Tracheal epithelial cell (primary cell): ENCODE results near the gene MTG1. TPM values are rescaled to one million over a fixed set of nuclear protein-coding genes. Genes with fewer than 3 reads are reported as not detected.

Experiments used
- total RNA-seq: library from RNA; depleted of rRNA; stranded (reverse); fragments of >200 nt; gene quantifications from 2 replicates; pipeline ENCODE4 v1.2.1, GENCODE V29; 2014

The MTG1 gene
- 17.9 and 25.8 TPM in 2 replicates for total RNA-seq

GRCh38 chr10:133394064-133394663 is at the start of gene MTG1:
TSS of gene MTG1 (plus strand) at chr10:133394157. CDS start at chr10:133394221, 64 bp downstream.

GRCh38 chr10:133357285-133358161 is 36.4 kb upstream of the MTG1 start, which contains the start of gene FUOM:
TSS of gene FUOM (minus strand) at chr10:133358019. CDS start at chr10:133358007, 12 bp downstream.

GRCh38 chr10:133373174-133374090 is 20.5 kb upstream of the MTG1 start, which contains the start of gene ECHS1:
TSS of gene ECHS1 (minus strand) at chr10:133373354. CDS start at chr10:133373333, 21 bp downstream.

GRCh38 chr10:133379152-133379800 is 14.7 kb upstream of the MTG1 start, which contains the start of gene PAOX:
TSS of gene PAOX (plus strand) at chr10:133379262. CDS start at chr10:133379317, 55 bp downstream.

GRCh38 chr10:133424601-133425000 is 30.6 kb downstream of the MTG1 start, which contains the start of gene SPRN:
TSS of gene SPRN (minus strand) at chr10:133424625. CDS start at chr10:133423681, 944 bp downstream.

GRCh38 chr10:133453516-133454203 is 59.7 kb downstream of the MTG1 start, which contains the start of gene SCART1:
TSS of gene SCART1 (plus strand) at chr10:133453945. CDS start at chr10:133453998, 53 bp downstream.

Other genes with a start within 250 kb of the MTG1 start
- under 0.01 and 0.21 TPM in 2 replicates for gene KNDC1, start 233.9 kb upstream of the MTG1 start, total RNA-seq
- not detected in 2 replicates for gene UTF1, start 163.9 kb upstream of the MTG1 start, total RNA-seq
- not detected in 2 replicates for gene VENTX, start 156.3 kb upstream of the MTG1 start, total RNA-seq
- 17.5 and 147 TPM in 2 replicates for gene ADAM8, start 117.3 kb upstream of the MTG1 start, total RNA-seq
- gene TUBGCP2, start 85.3 kb upstream of the MTG1 start, total RNA-seq: 50.1 and 55.9 TPM in 2 replicates
- 19.5 and 24.1 TPM in 2 replicates for gene ZNF511, start 85.2 kb upstream of the MTG1 start, total RNA-seq
- not detected in 2 replicates for gene CALY, start 57.3 kb upstream of the MTG1 start, total RNA-seq
- gene PRAP1, start 46.8 kb upstream of the MTG1 start, total RNA-seq: not detected in 2 replicates
- 9.4 and 28.2 TPM in 2 replicates for gene FUOM, start 36.1 kb upstream of the MTG1 start, total RNA-seq
- gene ECHS1, start 20.8 kb upstream of the MTG1 start, total RNA-seq: 64.6 and 75.9 TPM in 2 replicates
- 4.0 and 21.0 TPM in 2 replicates for gene PAOX, start 14.9 kb upstream of the MTG1 start, total RNA-seq
- gene SPRN, start 30.5 kb downstream of the MTG1 start, total RNA-seq: under 0.01 TPM in 1 of 2 replicates, not detected in the other
- gene SCART1, start 59.8 kb downstream of the MTG1 start, total RNA-seq: 0.43 and 1.4 TPM in 2 replicates
- gene CYP2E1, start 133.2 kb downstream of the MTG1 start, total RNA-seq: 2.1 and 2.7 TPM in 2 replicates
- gene SYCE1, start 171.4 kb downstream of the MTG1 start, total RNA-seq: not detected in 2 replicates
- gene FRG2B, start 232.6 kb downstream of the MTG1 start, total RNA-seq: not detected in 2 replicates